Measurements from ENCODE around the gene AMN.
A peak's percentile ranks its signal among the peaks of the same experiment; 100 is the strongest.
"Not testable (repeated sequence)": the region's sequence is repeated elsewhere in the genome, so short reads cannot be mapped to it uniquely, and the experiment has no call there.

Gene AMN

GRCh38 chr14:102922490-102923200, at the start of gene AMN:
AMN (plus strand) TSS chr14:102922663; CDS start chr14:102922689, 26 bp downstream.
- no peaks in the 10 kb centered on the region for H3K27me3 ChIP-seq (ENCODE audit: insufficient read depth, low read depth, severe bottlenecking)
- no peaks in the 10 kb centered on the region for H3K36me3 ChIP-seq
- no peak for TF ChIP-seq CTCF (IDR thresholded peaks at IDR 0.05; ENCODE audit: low read depth, low read length)
- H3K9me3 ChIP-seq (ENCODE audit: severe bottlenecking), result no peaks in the 10 kb centered on the region
- no peak for DNase-seq
- no peak within 1 kb of the TSS for H3K27ac ChIP-seq
- no peak within 1 kb of the TSS for H3K4me3 ChIP-seq (ENCODE audit: low read depth, low read length)

- H3K36me3 ChIP-seq, result peaks cover 40% of the 10 kb centered on the region
- H3K27ac ChIP-seq, result no peak overlapping the region
- no peak for TF ChIP-seq CTCF (IDR thresholded peaks at IDR 0.05; ENCODE audit: low read depth, low read length)
- DNase-seq, result no peak
- no peak overlapping the region for H3K4me3 ChIP-seq (ENCODE audit: low read depth, low read length)
- no peaks in the 10 kb centered on the region for H3K27me3 ChIP-seq (ENCODE audit: insufficient read depth, low read depth, severe bottlenecking)
- no peaks in the 10 kb centered on the region for H3K9me3 ChIP-seq (ENCODE audit: severe bottlenecking)
These were observed 49.3 kb upstream of the AMN start for GRCh38 chr14:102873131-102873530.

GRCh38 chr14:102873546-102874061, 48.9 kb upstream of the AMN start:
- peaks cover 45% of the 10 kb centered on the region for H3K36me3 ChIP-seq

GRCh38 chr14:102875652-102876051, 46.8 kb upstream of the AMN start:
- TF ChIP-seq CTCF (IDR thresholded peaks at IDR 0.05; ENCODE audit: low read depth, low read length), result no peak
- H3K36me3 ChIP-seq, result peaks cover 46% of the 10 kb centered on the region
- H3K27me3 ChIP-seq (ENCODE audit: insufficient read depth, low read depth, severe bottlenecking), result no peaks in the 10 kb centered on the region
- H3K9me3 ChIP-seq (ENCODE audit: severe bottlenecking), result no peaks in the 10 kb centered on the region
- DNase-seq, result no peak
- no peak overlapping the region for H3K4me3 ChIP-seq (ENCODE audit: low read depth, low read length)
- no peak overlapping the region for H3K27ac ChIP-seq

More at GRCh38 chr14:102873546-102874061, 48.9 kb upstream of the AMN start:
- no peak for TF ChIP-seq CTCF (IDR thresholded peaks at IDR 0.05; ENCODE audit: low read depth, low read length)
- Histone ChIP-seq H3K9me3 (ENCODE audit: severe bottlenecking) (no peaks in the 10 kb centered on the region), H3K27ac (no peak overlapping the region), H3K27me3 (ENCODE audit: insufficient read depth, low read depth, severe bottlenecking) (no peaks in the 10 kb centered on the region), H3K4me3 (ENCODE audit: low read depth, low read length) (no peak overlapping the region)
- DNase-seq, result no peak

GRCh38 chr14:102877511-102877910, 45.0 kb upstream of the AMN start:
- peak; percentile 30 for DNase-seq
- H3K9me3 ChIP-seq (ENCODE audit: severe bottlenecking); H3K27me3 ChIP-seq (ENCODE audit: insufficient read depth, low read depth, severe bottlenecking); H3K4me3 ChIP-seq (ENCODE audit: low read depth, low read length); H3K27ac ChIP-seq: not testable (repeated sequence)
- peaks cover 36% of the 10 kb centered on the region for H3K36me3 ChIP-seq

- Histone ChIP-seq H3K36me3 (peaks cover 32% of the 10 kb centered on the region), H3K9me3 (ENCODE audit: severe bottlenecking) (no peaks in the 10 kb centered on the region), H3K27me3 (ENCODE audit: insufficient read depth, low read depth, severe bottlenecking) (no peaks in the 10 kb centered on the region), H3K4me3 (ENCODE audit: low read depth, low read length) (no peak overlapping the region), H3K27ac (no peak overlapping the region)
- TF ChIP-seq CTCF (IDR thresholded peaks at IDR 0.05; ENCODE audit: low read depth, low read length), result peak; percentile 23; the same call in 1 of the 2 replicates
- no peak for DNase-seq
These were observed 44.1 kb upstream of the AMN start for GRCh38 chr14:102878174-102878969.
